Duodenal mucosa (tissue), 2 donors: ENCODE results near the gene CCNT2.

ENCODE experiments used
- H3K27ac ChIP-seq: one replicate; pipeline ENCODE4 v1.7.0; 2013; ENCODE audit warnings: low read depth, low read length
- H3K27me3 ChIP-seq, 2 donors: one replicate each; pipeline ENCODE4 v1.7.0; 2013; ENCODE audit warnings: low read length in 2 of 2, control low read depth in 1 of 2; ENCODE audit not compliant: insufficient read depth in 2 of 2, control insufficient read depth in 1 of 2
- H3K36me3 ChIP-seq, 2 donors: one replicate each; pipeline ENCODE4 v1.7.0; 2013; ENCODE audit warnings: low read length in 2 of 2, control low read depth in 1 of 2; ENCODE audit not compliant: insufficient read depth in 2 of 2, control insufficient read depth in 1 of 2
- H3K4me1 ChIP-seq, 2 donors: one replicate each; pipeline ENCODE4 v1.7.0; 2013; ENCODE audit warnings: low read length in 2 of 2, control low read depth in 1 of 2; ENCODE audit not compliant: insufficient read depth in 2 of 2, control insufficient read depth in 1 of 2
- H3K4me3 ChIP-seq, 2 donors: one replicate each; pipeline ENCODE4 v1.7.0; 2013; ENCODE audit warnings: low read length in 2 of 2, low read depth in 1 of 2
- H3K9ac ChIP-seq, 2 donors: one replicate each; pipeline ENCODE4 v1.7.0; 2013; ENCODE audit warnings: low read length in 2 of 2, low read depth in 1 of 2
- H3K9me3 ChIP-seq, 2 donors: one replicate each; pipeline ENCODE4 v1.7.0; 2013; ENCODE audit warnings: low read length in 2 of 2, control low read depth in 1 of 2; ENCODE audit not compliant: control insufficient read depth in 1 of 2

Gene CCNT2

GRCh38 chr2:134936691-134937090, 18.1 kb downstream of the CCNT2 start:
- no peak overlapping the region for H3K4me3 ChIP-seq
- H3K9ac ChIP-seq: no peak overlapping the region
- no peak overlapping the region for H3K27ac ChIP-seq
- H3K4me1 ChIP-seq: peaks cover 29 to 34% of the 10 kb centered on the region in 2 donors
- H3K9me3 ChIP-seq: no peaks in the 10 kb centered on the region
- peaks cover 19 to 29% of the 10 kb centered on the region in 2 donors for H3K36me3 ChIP-seq
- H3K27me3 ChIP-seq: no peaks in the 10 kb centered on the region

- no peaks in the 10 kb centered on the region for H3K4me1 ChIP-seq
- peaks cover 41 to 48% of the 10 kb centered on the region in 2 donors for H3K36me3 ChIP-seq
- H3K4me3 ChIP-seq: no peak overlapping the region
- no peak overlapping the region for H3K27ac ChIP-seq
- H3K27me3 ChIP-seq: no peaks in the 10 kb centered on the region
- H3K9me3 ChIP-seq: no peaks in the 10 kb centered on the region
- H3K9ac ChIP-seq: no peak overlapping the region
Observed at GRCh38 chr2:134943540-134943939, 24.9 kb downstream of the CCNT2 start.

- Histone ChIP-seq H3K4me1 (no peaks in the 10 kb centered on the region), H3K27me3 (no peaks in the 10 kb centered on the region), H3K4me3 (no peak overlapping the region), H3K9me3 (no peaks in the 10 kb centered on the region), H3K36me3 (peaks cover 35 to 46% of the 10 kb centered on the region in 2 donors), H3K9ac (no peak overlapping the region), H3K27ac (no peak overlapping the region)
Observed at GRCh38 chr2:134944975-134945374, 26.4 kb downstream of the CCNT2 start.

GRCh38 chr2:134946073-134946472, 27.5 kb downstream of the CCNT2 start:
- H3K4me3 ChIP-seq: no peak overlapping the region
- no peaks in the 10 kb centered on the region for H3K27me3 ChIP-seq
- peaks cover 32 to 43% of the 10 kb centered on the region in 2 donors for H3K36me3 ChIP-seq
- H3K9me3 ChIP-seq: no peaks in the 10 kb centered on the region
- H3K27ac ChIP-seq: no peak overlapping the region
- no peak overlapping the region for H3K9ac ChIP-seq
- H3K4me1 ChIP-seq: no peaks in the 10 kb centered on the region

- H3K9me3 ChIP-seq: no peaks in the 10 kb centered on the region
- no peak overlapping the region for H3K4me3 ChIP-seq
- no peaks in the 10 kb centered on the region for H3K27me3 ChIP-seq
- no peak overlapping the region for H3K27ac ChIP-seq
- no peaks in the 10 kb centered on the region for H3K4me1 ChIP-seq
- H3K36me3 ChIP-seq: peaks cover 37 to 63% of the 10 kb centered on the region in 2 donors
- no peak overlapping the region for H3K9ac ChIP-seq
Observed at GRCh38 chr2:134949981-134950708, 31.5 kb downstream of the CCNT2 start.

- Histone ChIP-seq H3K27ac (no peak overlapping the region), H3K4me1 (no peaks in the 10 kb centered on the region), H3K9ac (no peak overlapping the region), H3K36me3 (peaks cover 41 to 69% of the 10 kb centered on the region in 2 donors), H3K9me3 (no peaks in the 10 kb centered on the region), H3K4me3 (no peak overlapping the region), H3K27me3 (no peaks in the 10 kb centered on the region)
Observed at GRCh38 chr2:134950886-134951285, 32.3 kb downstream of the CCNT2 start.

GRCh38 chr2:134952608-134953007, 34.0 kb downstream of the CCNT2 start:
- H3K36me3 ChIP-seq: peaks cover 36 to 63% of the 10 kb centered on the region in 2 donors
- no peaks in the 10 kb centered on the region for H3K4me1 ChIP-seq
- no peaks in the 10 kb centered on the region for H3K9me3 ChIP-seq

GRCh38 chr2:134954065-134954464, 35.4 kb downstream of the CCNT2 start:
- H3K4me1 ChIP-seq: peaks cover 0 to 4% of the 10 kb centered on the region in 2 donors
- H3K27me3 ChIP-seq: no peaks in the 10 kb centered on the region
- no peak overlapping the region for H3K27ac ChIP-seq
- H3K9me3 ChIP-seq: no peaks in the 10 kb centered on the region
- peaks cover 30 to 56% of the 10 kb centered on the region in 2 donors for H3K36me3 ChIP-seq
- no peak overlapping the region for H3K9ac ChIP-seq
- no peak overlapping the region for H3K4me3 ChIP-seq

More at GRCh38 chr2:134952608-134953007, 34.0 kb downstream of the CCNT2 start:
- Histone ChIP-seq H3K4me3 (no peak overlapping the region), H3K9ac (no peak overlapping the region), H3K27ac (no peak overlapping the region), H3K27me3 (no peaks in the 10 kb centered on the region)

- H3K4me3 ChIP-seq: no peak overlapping the region
- no peaks in the 10 kb centered on the region for H3K9me3 ChIP-seq
- peaks cover 0 to 4% of the 10 kb centered on the region in 2 donors for H3K4me1 ChIP-seq
- no peak overlapping the region for H3K9ac ChIP-seq
- no peaks in the 10 kb centered on the region for H3K27me3 ChIP-seq
- H3K36me3 ChIP-seq: peaks cover 30 to 53% of the 10 kb centered on the region in 2 donors
- no peak overlapping the region for H3K27ac ChIP-seq
Observed at GRCh38 chr2:134955744-134956143, 37.1 kb downstream of the CCNT2 start.

- no peak overlapping the region for H3K9ac ChIP-seq
- H3K27ac ChIP-seq: no peak overlapping the region
- H3K4me3 ChIP-seq: no peak overlapping the region
- peaks cover 0 to 4% of the 10 kb centered on the region in 2 donors for H3K4me1 ChIP-seq
- H3K36me3 ChIP-seq: peaks cover 30 to 46% of the 10 kb centered on the region in 2 donors
- H3K27me3 ChIP-seq: no peaks in the 10 kb centered on the region
- no peaks in the 10 kb centered on the region for H3K9me3 ChIP-seq
Observed at GRCh38 chr2:134957477-134957876, 38.9 kb downstream of the CCNT2 start.
